Kidney epithelial cell (primary cell): ENCODE results near the gene HDGFL2. TPM values are rescaled to one million over a fixed set of nuclear protein-coding genes. Genes with fewer than 3 reads are reported as not detected.
A peak's percentile ranks its signal among the peaks of the same experiment; 100 is the strongest.

Experiments
- DNase-seq: peaks from one replicate; pipeline ENCODE4 v3.0.0-alpha.2; 2010; ENCODE audit warnings: low read depth
- H3K27me3 ChIP-seq: 2 replicates; pipeline ENCODE4 v1.6.0; 2011; ENCODE audit warnings: low read length; ENCODE audit not compliant: control insufficient read depth, insufficient read depth
- H3K36me3 ChIP-seq: 2 replicates; pipeline ENCODE4 v1.5.1; 2011; ENCODE audit warnings: low read length; ENCODE audit not compliant: control insufficient read depth, insufficient read depth
- H3K4me3 ChIP-seq: 2 replicates; pipeline ENCODE4 v1.5.1; 2011; ENCODE audit warnings: low read depth, mild to moderate bottlenecking, control low read depth, low read length
- CTCF ChIP-seq: IDR thresholded peaks from 2 replicates; pipeline ENCODE4 v1.5.1; 2011; ENCODE audit warnings: mild to moderate bottlenecking, moderate library complexity, low read length, control low read depth, inconsistent platforms; ENCODE audit not compliant: insufficient read depth, poor library complexity, severe bottlenecking
- total RNA-seq: library from RNA; depleted of rRNA; stranded (reverse); fragments of >200 nt; gene quantifications from 2 replicates; pipeline ENCODE4 v1.2.3, GENCODE V29; 2015

The HDGFL2 gene
- total RNA-seq, 1 donor from 2014 or later, result 82.0 TPM

GRCh38 chr19:4547303-4548237 is 75.5 kb downstream of the HDGFL2 start:
- Histone ChIP-seq H3K36me3 (no peaks in the 10 kb centered on the region), H3K27me3 (no peaks in the 10 kb centered on the region), H3K4me3 (no peak overlapping the region)
- peak; percentile 49 for TF ChIP-seq CTCF
- no peak for DNase-seq

DNA sequence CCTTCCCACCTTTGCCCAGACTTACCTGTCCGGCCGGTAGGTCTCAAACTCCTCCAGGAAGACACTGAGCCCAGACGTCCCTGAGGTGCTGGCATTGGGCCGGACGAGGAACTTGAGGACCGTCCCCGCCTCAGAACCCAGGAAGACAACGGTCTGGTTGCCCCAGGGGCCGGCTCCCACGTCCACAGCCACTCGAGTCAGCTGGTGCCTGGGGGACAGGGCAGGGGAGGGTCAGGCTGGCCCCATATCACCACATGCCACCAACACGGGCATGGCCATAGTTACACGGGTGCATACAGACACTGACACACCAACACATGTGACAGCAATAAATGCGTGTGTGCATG is 76.1 kb downstream of the HDGFL2 start:
- Histone ChIP-seq H3K4me3 (no peak overlapping the region), H3K36me3 (no peaks in the 10 kb centered on the region), H3K27me3 (no peaks in the 10 kb centered on the region)
- no peak for DNase-seq
- TF ChIP-seq CTCF, result no peak

DNA sequence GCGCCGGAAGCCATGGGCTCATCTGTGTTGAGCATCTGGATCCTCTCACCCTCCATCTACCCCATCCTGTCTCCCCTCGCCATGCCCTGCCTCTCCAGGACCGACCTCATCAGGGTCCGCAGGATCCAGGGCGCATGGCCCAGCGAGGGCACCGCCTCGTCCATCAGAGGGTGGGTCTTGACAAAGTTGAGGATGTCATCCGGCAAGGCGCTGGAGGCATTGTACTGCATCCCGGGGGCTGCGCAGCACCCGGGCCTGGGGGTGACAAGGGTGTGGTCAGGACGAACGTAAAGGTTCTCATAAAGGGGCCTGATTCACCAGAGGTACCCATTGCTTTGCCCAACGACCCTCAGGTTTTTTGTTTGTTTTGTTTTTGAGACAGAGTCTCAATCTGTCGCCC is 77.9 kb downstream of the HDGFL2 start:
- TF ChIP-seq CTCF, result no peak
- Histone ChIP-seq H3K27me3 (peaks cover 2% of the 10 kb centered on the region), H3K36me3 (no peaks in the 10 kb centered on the region), H3K4me3 (no peak overlapping the region)
- DNase-seq, result no peak

DNA sequence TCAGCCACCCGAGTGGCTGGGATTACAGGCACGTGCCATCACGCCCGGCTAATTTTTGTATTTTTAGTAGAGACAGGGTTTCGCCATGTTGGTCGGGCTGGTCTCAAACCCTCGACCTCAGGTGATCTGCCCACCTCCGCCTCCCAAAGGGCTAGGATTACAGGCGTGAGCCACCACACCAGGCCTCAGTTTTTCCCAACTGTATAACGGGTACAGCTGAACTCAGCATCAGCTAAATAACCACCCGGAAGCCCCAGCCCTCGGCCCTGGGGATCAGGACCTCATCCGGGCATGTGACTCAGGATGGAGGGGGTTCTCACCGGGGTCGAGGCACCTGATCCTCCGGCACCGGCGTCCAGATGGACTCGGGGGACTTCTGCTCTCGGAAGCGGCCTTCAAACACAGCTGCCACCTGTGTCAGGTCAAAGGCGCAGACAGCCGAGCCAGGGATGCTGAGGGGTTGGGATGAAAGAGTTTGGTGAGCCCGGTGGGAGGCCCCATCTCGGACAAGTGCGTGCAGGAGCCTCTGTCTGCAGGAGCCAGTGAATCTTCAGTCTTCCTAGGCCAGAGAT is 78.5 kb downstream of the HDGFL2 start:
- Histone ChIP-seq H3K27me3 (peaks cover 2% of the 10 kb centered on the region), H3K4me3 (no peak overlapping the region), H3K36me3 (no peaks in the 10 kb centered on the region)
- TF ChIP-seq CTCF, result no peak
- DNase-seq, result no peak

Other genes starting within 250 kb of the HDGFL2 start
- gene EBI3, start 242.8 kb upstream of the HDGFL2 start, total RNA-seq, result 2.5 and 3.9 TPM in 2 replicates
- 33.0 and 37.2 TPM in 2 replicates for gene YJU2, start 225.2 kb upstream of the HDGFL2 start, total RNA-seq
- gene SHD, start 193.0 kb upstream of the HDGFL2 start, total RNA-seq, result not detected in 2 replicates
- not detected in 2 replicates for gene TMIGD2, start 169.9 kb upstream of the HDGFL2 start, total RNA-seq
- gene FSD1, start 167.7 kb upstream of the HDGFL2 start, total RNA-seq, result 11.3 and 13.2 TPM in 2 replicates
- 78.5 and 84.8 TPM in 2 replicates for gene STAP2, start 133.5 kb upstream of the HDGFL2 start, total RNA-seq
- 6.4 and 6.6 TPM in 2 replicates for gene MPND, start 128.7 kb upstream of the HDGFL2 start, total RNA-seq
- gene SH3GL1, start 71.8 kb upstream of the HDGFL2 start, total RNA-seq, result 60.9 and 72.0 TPM in 2 replicates
- 6.8 and 13.8 TPM in 2 replicates for gene CHAF1A, start 69.7 kb upstream of the HDGFL2 start, total RNA-seq
- 62.3 and 66.0 TPM in 2 replicates for gene UBXN6, start 14.5 kb upstream of the HDGFL2 start, total RNA-seq
- under 0.01 and 0.04 TPM in 2 replicates for gene PLIN4, start 46.2 kb downstream of the HDGFL2 start, total RNA-seq
- 0.07 TPM in 1 of 2 replicates, not detected in the other for gene PLIN5, start 62.9 kb downstream of the HDGFL2 start, total RNA-seq
- gene LRG1, start 67.7 kb downstream of the HDGFL2 start, total RNA-seq, result 0.21 and 0.25 TPM in 2 replicates
- 0.13 and 0.55 TPM in 2 replicates for gene SEMA6B, start 87.4 kb downstream of the HDGFL2 start, total RNA-seq
- 0.75 and 1.2 TPM in 2 replicates for gene TNFAIP8L1, start 167.2 kb downstream of the HDGFL2 start, total RNA-seq
- gene MYDGF, start 198.0 kb downstream of the HDGFL2 start, total RNA-seq, result 148 and 173 TPM in 2 replicates